Measurements from ENCODE around the gene ABHD16A. TPM values are rescaled to one million over a fixed set of nuclear protein-coding genes. Genes with fewer than 3 reads are reported as not detected.

Gene ABHD16A
- total and polyA plus RNA-seq, 2 of the 13 experiments (the other 11 are each of a cell fraction or from before 2014, with no cell fraction given): 43.5 to 45.4 TPM

- TF ChIP-seq, protein P1, sequence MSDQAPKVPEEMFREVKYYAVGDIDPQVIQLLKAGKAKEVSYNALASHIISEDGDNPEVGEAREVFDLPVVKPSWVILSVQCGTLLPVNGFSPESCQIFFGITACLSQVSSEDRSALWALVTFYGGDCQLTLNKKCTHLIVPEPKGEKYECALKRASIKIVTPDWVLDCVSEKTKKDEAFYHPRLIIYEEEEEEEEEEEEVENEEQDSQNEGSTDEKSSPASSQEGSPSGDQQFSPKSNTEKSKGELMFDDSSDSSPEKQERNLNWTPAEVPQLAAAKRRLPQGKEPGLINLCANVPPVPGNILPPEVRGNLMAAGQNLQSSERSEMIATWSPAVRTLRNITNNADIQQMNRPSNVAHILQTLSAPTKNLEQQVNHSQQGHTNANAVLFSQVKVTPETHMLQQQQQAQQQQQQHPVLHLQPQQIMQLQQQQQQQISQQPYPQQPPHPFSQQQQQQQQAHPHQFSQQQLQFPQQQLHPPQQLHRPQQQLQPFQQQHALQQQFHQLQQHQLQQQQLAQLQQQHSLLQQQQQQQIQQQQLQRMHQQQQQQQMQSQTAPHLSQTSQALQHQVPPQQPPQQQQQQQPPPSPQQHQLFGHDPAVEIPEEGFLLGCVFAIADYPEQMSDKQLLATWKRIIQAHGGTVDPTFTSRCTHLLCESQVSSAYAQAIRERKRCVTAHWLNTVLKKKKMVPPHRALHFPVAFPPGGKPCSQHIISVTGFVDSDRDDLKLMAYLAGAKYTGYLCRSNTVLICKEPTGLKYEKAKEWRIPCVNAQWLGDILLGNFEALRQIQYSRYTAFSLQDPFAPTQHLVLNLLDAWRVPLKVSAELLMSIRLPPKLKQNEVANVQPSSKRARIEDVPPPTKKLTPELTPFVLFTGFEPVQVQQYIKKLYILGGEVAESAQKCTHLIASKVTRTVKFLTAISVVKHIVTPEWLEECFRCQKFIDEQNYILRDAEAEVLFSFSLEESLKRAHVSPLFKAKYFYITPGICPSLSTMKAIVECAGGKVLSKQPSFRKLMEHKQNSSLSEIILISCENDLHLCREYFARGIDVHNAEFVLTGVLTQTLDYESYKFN (CRISPR knock-in tag; conservative IDR thresholded peaks at IDR 0.05): no peak
- TF ChIP-seq, protein P2, sequence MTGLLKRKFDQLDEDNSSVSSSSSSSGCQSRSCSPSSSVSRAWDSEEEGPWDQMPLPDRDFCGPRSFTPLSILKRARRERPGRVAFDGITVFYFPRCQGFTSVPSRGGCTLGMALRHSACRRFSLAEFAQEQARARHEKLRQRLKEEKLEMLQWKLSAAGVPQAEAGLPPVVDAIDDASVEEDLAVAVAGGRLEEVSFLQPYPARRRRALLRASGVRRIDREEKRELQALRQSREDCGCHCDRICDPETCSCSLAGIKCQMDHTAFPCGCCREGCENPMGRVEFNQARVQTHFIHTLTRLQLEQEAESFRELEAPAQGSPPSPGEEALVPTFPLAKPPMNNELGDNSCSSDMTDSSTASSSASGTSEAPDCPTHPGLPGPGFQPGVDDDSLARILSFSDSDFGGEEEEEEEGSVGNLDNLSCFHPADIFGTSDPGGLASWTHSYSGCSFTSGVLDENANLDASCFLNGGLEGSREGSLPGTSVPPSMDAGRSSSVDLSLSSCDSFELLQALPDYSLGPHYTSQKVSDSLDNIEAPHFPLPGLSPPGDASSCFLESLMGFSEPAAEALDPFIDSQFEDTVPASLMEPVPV (CRISPR knock-in tag; IDR thresholded peaks at IDR 0.05): no peak
- TF ChIP-seq TERF1 (CRISPR knock-in tag; IDR thresholded peaks at IDR 0.05): no peak
- TF ChIP-seq XBP1 (CRISPR knock-in tag; IDR thresholded peaks at IDR 0.05): no peak
- TF ChIP-seq ZNF724P (CRISPR knock-in tag; IDR thresholded peaks at IDR 0.05; ENCODE audit: borderline replicate concordance): no peak
- TF ChIP-seq ZNF264 (CRISPR knock-in tag; IDR thresholded peaks at IDR 0.05): no peak
- peak; percentile 87; the same call in 1 of the 2 replicates for TF ChIP-seq ZFP82 (CRISPR knock-in tag; IDR thresholded peaks at IDR 0.05; ENCODE audit: borderline replicate concordance)
- no peak for TF ChIP-seq KMT2A (CRISPR knock-in tag; IDR thresholded peaks at IDR 0.05)
- TF ChIP-seq RXRA (CRISPR knock-in tag; IDR thresholded peaks at IDR 0.05): peak; percentile 21; the same call in 1 of the 2 replicates
- no peak for TF ChIP-seq MYC (CRISPR knock-in tag; IDR thresholded peaks at IDR 0.05; ENCODE audit: borderline replicate concordance)
- TF ChIP-seq, protein P3, sequence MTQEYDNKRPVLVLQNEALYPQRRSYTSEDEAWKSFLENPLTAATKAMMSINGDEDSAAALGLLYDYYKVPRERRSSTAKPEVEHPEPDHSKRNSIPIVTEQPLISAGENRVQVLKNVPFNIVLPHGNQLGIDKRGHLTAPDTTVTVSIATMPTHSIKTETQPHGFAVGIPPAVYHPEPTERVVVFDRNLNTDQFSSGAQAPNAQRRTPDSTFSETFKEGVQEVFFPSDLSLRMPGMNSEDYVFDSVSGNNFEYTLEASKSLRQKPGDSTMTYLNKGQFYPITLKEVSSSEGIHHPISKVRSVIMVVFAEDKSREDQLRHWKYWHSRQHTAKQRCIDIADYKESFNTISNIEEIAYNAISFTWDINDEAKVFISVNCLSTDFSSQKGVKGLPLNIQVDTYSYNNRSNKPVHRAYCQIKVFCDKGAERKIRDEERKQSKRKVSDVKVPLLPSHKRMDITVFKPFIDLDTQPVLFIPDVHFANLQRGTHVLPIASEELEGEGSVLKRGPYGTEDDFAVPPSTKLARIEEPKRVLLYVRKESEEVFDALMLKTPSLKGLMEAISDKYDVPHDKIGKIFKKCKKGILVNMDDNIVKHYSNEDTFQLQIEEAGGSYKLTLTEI (CRISPR knock-in tag; conservative IDR thresholded peaks at IDR 0.05): no peak
- TF ChIP-seq, protein P4, sequence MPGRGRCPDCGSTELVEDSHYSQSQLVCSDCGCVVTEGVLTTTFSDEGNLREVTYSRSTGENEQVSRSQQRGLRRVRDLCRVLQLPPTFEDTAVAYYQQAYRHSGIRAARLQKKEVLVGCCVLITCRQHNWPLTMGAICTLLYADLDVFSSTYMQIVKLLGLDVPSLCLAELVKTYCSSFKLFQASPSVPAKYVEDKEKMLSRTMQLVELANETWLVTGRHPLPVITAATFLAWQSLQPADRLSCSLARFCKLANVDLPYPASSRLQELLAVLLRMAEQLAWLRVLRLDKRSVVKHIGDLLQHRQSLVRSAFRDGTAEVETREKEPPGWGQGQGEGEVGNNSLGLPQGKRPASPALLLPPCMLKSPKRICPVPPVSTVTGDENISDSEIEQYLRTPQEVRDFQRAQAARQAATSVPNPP (CRISPR knock-in tag; IDR thresholded peaks at IDR 0.05): no peak
- TF ChIP-seq MAFF (IDR thresholded peaks at IDR 0.05; ENCODE audit: low read depth, low read length): no peak
- peak; percentile 34; the same call in 1 of the 2 replicates for TF ChIP-seq MEF2D (CRISPR knock-in tag; IDR thresholded peaks at IDR 0.05)
- TF ChIP-seq, protein P5, sequence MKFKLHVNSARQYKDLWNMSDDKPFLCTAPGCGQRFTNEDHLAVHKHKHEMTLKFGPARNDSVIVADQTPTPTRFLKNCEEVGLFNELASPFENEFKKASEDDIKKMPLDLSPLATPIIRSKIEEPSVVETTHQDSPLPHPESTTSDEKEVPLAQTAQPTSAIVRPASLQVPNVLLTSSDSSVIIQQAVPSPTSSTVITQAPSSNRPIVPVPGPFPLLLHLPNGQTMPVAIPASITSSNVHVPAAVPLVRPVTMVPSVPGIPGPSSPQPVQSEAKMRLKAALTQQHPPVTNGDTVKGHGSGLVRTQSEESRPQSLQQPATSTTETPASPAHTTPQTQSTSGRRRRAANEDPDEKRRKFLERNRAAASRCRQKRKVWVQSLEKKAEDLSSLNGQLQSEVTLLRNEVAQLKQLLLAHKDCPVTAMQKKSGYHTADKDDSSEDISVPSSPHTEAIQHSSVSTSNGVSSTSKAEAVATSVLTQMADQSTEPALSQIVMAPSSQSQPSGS (CRISPR knock-in tag; IDR thresholded peaks at IDR 0.05): no peak
- TF ChIP-seq TSC22D2 (CRISPR knock-in tag; IDR thresholded peaks at IDR 0.05; ENCODE audit: borderline replicate concordance): no peak
- TF ChIP-seq MTA3 (CRISPR knock-in tag; IDR thresholded peaks at IDR 0.05): no peak
- no peak for TF ChIP-seq ZNF644 (CRISPR knock-in tag; IDR thresholded peaks at IDR 0.05; ENCODE audit: low read depth)
- no peak for TF ChIP-seq REL (CRISPR knock-in tag; conservative IDR thresholded peaks at IDR 0.05)
Measured at GRCh38 chr6:31734821-31735406, 31.8 kb upstream of the ABHD16A start (continued).
